BJ (cell line): ENCODE measurements around the gene PPP1R12B. TPM values are rescaled to one million over a fixed set of nuclear protein-coding genes. Genes with fewer than 3 reads are reported as not detected.
"Not testable (repeated sequence)": the region's sequence is repeated elsewhere in the genome, so short reads cannot be mapped to it uniquely, and the experiment has no call there.

Source experiments
- CTCF ChIA-PET: fragments of 350-600 bp; formaldehyde crosslinking; extraction: SDS; loops from one replicate; lab custom pipeline; 2021; ENCODE audit warnings: antibody characterized with exemption, inconsistent platforms; lab: Yijun Ruan, JAX
- POLR2A ChIA-PET: fragments of 300-600 bp; sonication (Branson Sonifier 250); formaldehyde crosslinking; extraction: SDS; loops from one replicate; lab custom pipeline; 2021; ENCODE audit warnings: antibody characterized with exemption; lab: Charles Lee
- DNase-seq: peaks from one replicate; pipeline ENCODE4 v3.0.0-alpha.2; 2011; ENCODE audit warnings: low read depth
- H3K27me3 ChIP-seq: 2 replicates; pipeline ENCODE4 v1.6.0; 2011; ENCODE audit warnings: low read length; ENCODE audit not compliant: control insufficient read depth, insufficient read depth
- H3K36me3 ChIP-seq: 2 replicates; pipeline ENCODE4 v1.5.1; 2011; ENCODE audit warnings: low read length; ENCODE audit not compliant: control insufficient read depth, insufficient read depth
- H3K4me3 ChIP-seq: 2 replicates; pipeline ENCODE4 v1.5.1; 2011; ENCODE audit warnings: low read depth, mild to moderate bottlenecking, control low read depth, low read length
- CTCF ChIP-seq: IDR thresholded peaks from 2 replicates; pipeline ENCODE4 v1.5.1; 2011; ENCODE audit warnings: low read depth, mild to moderate bottlenecking, control low read depth, inconsistent platforms, low read length, moderate library complexity; ENCODE audit not compliant: insufficient read depth
- polyA plus RNA-seq: library from polyadenylated mRNA; depleted of rRNA; stranded (reverse); fragments of >200 nt; gene quantifications from 2 replicates; pipeline ENCODE4 v1.2.3, GENCODE V29; 2011

PPP1R12B gene
- polyA plus RNA-seq, 1 experiment = 9.4 TPM

GRCh38 chr1:202544766-202545449, 196.4 kb downstream of the PPP1R12B start:
- POLR2A ChIA-PET, DNase-seq, H3K27me3 ChIP-seq, H3K4me3 ChIP-seq, H3K36me3 ChIP-seq: not testable (repeated sequence)
- CTCF ChIA-PET = interaction anchor here (1.7 kb wide), 1 partner anchor 24 kb away, joined by 3 read pairs; no protein-coding TSS in a partner anchor

GRCh38 chr1:202545647-202546303, 197.3 kb downstream of the PPP1R12B start:
- H3K27me3 ChIP-seq, H3K36me3 ChIP-seq, CTCF ChIA-PET, DNase-seq, POLR2A ChIA-PET, H3K4me3 ChIP-seq: not testable (repeated sequence)

GRCh38 chr1:202546377-202546776, 197.9 kb downstream of the PPP1R12B start:
- H3K4me3 ChIP-seq, CTCF ChIA-PET, H3K36me3 ChIP-seq, POLR2A ChIA-PET, H3K27me3 ChIP-seq, DNase-seq: not testable (repeated sequence)

- DNase-seq, H3K4me3 ChIP-seq, POLR2A ChIA-PET, CTCF ChIA-PET, H3K27me3 ChIP-seq, H3K36me3 ChIP-seq: not testable (repeated sequence)
Observed at GRCh38 chr1:202546796-202547195, 198.3 kb downstream of the PPP1R12B start.

GRCh38 chr1:202547215-202547614, 198.7 kb downstream of the PPP1R12B start:
- Histone ChIP-seq H3K27me3 (no peaks in the 10 kb centered on the region), H3K4me3 (no peak overlapping the region), H3K36me3 (no peaks in the 10 kb centered on the region)
- ChIA-PET POLR2A (no interaction called here), CTCF (no interaction called here)
- no peak for DNase-seq
- no peak for TF ChIP-seq CTCF

GRCh38 chr1:202550088-202550487, 201.6 kb downstream of the PPP1R12B start:
- POLR2A ChIA-PET = not testable (repeated sequence)
- CTCF ChIA-PET = interaction anchor here (1.3 kb wide), 1 partner anchor 50 kb away, joined by 3 read pairs; no protein-coding TSS in a partner anchor

GRCh38 chr1:202551683-202552082, 203.2 kb downstream of the PPP1R12B start:
- ChIA-PET POLR2A (no interaction called here), CTCF (no interaction called here)
- no peaks in the 10 kb centered on the region for H3K27me3 ChIP-seq

More at GRCh38 chr1:202550088-202550487, 201.6 kb downstream of the PPP1R12B start:
- H3K4me3 ChIP-seq, H3K36me3 ChIP-seq, DNase-seq, H3K27me3 ChIP-seq: not testable (repeated sequence)

GRCh38 chr1:202552615-202553014, 204.1 kb downstream of the PPP1R12B start:
- CTCF ChIA-PET, POLR2A ChIA-PET, DNase-seq: not testable (repeated sequence)

More at GRCh38 chr1:202551683-202552082, 203.2 kb downstream of the PPP1R12B start:
- DNase-seq = no peak
- Histone ChIP-seq H3K4me3 (no peak overlapping the region), H3K36me3 (no peaks in the 10 kb centered on the region)
- TF ChIP-seq CTCF = no peak

GRCh38 chr1:202553078-202553477, 204.6 kb downstream of the PPP1R12B start:
- POLR2A ChIA-PET, H3K27me3 ChIP-seq, DNase-seq, H3K36me3 ChIP-seq, CTCF ChIA-PET, H3K4me3 ChIP-seq: not testable (repeated sequence)

More at GRCh38 chr1:202552615-202553014, 204.1 kb downstream of the PPP1R12B start:
- not testable (repeated sequence) for H3K27me3 ChIP-seq, H3K4me3 ChIP-seq, H3K36me3 ChIP-seq
